GF-D8 (cell line): ENCODE measurements around the gene GET4.
"Not testable (repeated sequence)": the region's sequence is repeated elsewhere in the genome, so short reads cannot be mapped to it uniquely, and the experiment has no call there.

Source experiments
- DNase-seq: peaks from one replicate; lab custom pipeline; 2025; lab: John Stamatoyannopoulos, UW

Gene GET4

GRCh38 chr7:845731-846130 is 30.6 kb upstream of the GET4 start:
- DNase-seq = no peak

- not testable (repeated sequence) for DNase-seq
Measured at GRCh38 chr7:846958-847650, 29.2 kb upstream of the GET4 start.

- not testable (repeated sequence) for DNase-seq
Measured at GRCh38 chr7:847728-848127, 28.6 kb upstream of the GET4 start.

GRCh38 chr7:849145-849544 is 27.2 kb upstream of the GET4 start:
- DNase-seq = no peak

- DNase-seq = no peak
Measured at GRCh38 chr7:849781-850180, 26.6 kb upstream of the GET4 start.

- DNase-seq = no peak
Measured at GRCh38 chr7:851204-851603, 25.1 kb upstream of the GET4 start.

- no peak for DNase-seq
Measured at GRCh38 chr7:853366-854117, 22.8 kb upstream of the GET4 start.

GRCh38 chr7:854118-854775 is 22.1 kb upstream of the GET4 start:
- no peak for DNase-seq

GRCh38 chr7:855686-856369 is 20.5 kb upstream of the GET4 start:
- DNase-seq = no peak

- DNase-seq = no peak
Measured at GRCh38 chr7:856444-857095, 19.8 kb upstream of the GET4 start.

GRCh38 chr7:857661-858060 is 18.7 kb upstream of the GET4 start:
- DNase-seq = no peak

GRCh38 chr7:859359-860030 is 16.9 kb upstream of the GET4 start:
- no peak for DNase-seq

- DNase-seq = no peak
Measured at GRCh38 chr7:860149-860548, 16.2 kb upstream of the GET4 start.

- no peak for DNase-seq
Measured at GRCh38 chr7:861222-861621, 15.1 kb upstream of the GET4 start.

- no peak for DNase-seq
Measured at GRCh38 chr7:862157-862556, 14.2 kb upstream of the GET4 start.

GRCh38 chr7:863106-863505 is 13.2 kb upstream of the GET4 start:
- DNase-seq = no peak

GRCh38 chr7:865921-866320 is 10.4 kb upstream of the GET4 start:
- DNase-seq = no peak

- no peak for DNase-seq
Measured at GRCh38 chr7:867001-867405, 9.4 kb upstream of the GET4 start.

GRCh38 chr7:867406-868188 is 8.8 kb upstream of the GET4 start:
- DNase-seq = no peak

- DNase-seq = no peak
Measured at GRCh38 chr7:868189-868486, 8.2 kb upstream of the GET4 start.

- no peak for DNase-seq
Measured at GRCh38 chr7:869348-869747, 7.0 kb upstream of the GET4 start.
